GM18867 (cell line): Measurements from ENCODE around the gene APBB2.
"Not testable (repeated sequence)": the region's sequence is repeated elsewhere in the genome, so short reads cannot be mapped to it uniquely, and the experiment has no call there.

Experiments used
- ATAC-seq: cut with Tn5 transposase; IDR thresholded peaks from one replicate; pipeline ENCODE4 v1.9.1; 2021; ENCODE audit warnings: mild to moderate bottlenecking, moderate library complexity; ENCODE audit not compliant: unreplicated experiment

The APBB2 gene

GRCh38 chr4:40916880-40917279, 297.5 kb downstream of the APBB2 start:
- peak; percentile 87 for ATAC-seq

GRCh38 chr4:40916218-40916555, 298.2 kb downstream of the APBB2 start:
- no peak for ATAC-seq

- no peak for ATAC-seq
These were observed 298.8 kb downstream of the APBB2 start for GRCh38 chr4:40915318-40916217.

GRCh38 chr4:40912460-40913184, 301.7 kb downstream of the APBB2 start:
- ATAC-seq, result no peak

GRCh38 chr4:40910706-40911105, 303.6 kb downstream of the APBB2 start:
- no peak for ATAC-seq

- no peak for ATAC-seq
These were observed 304.9 kb downstream of the APBB2 start for GRCh38 chr4:40909363-40909876.

- ATAC-seq, result peak; percentile 86
These were observed 305.5 kb downstream of the APBB2 start for GRCh38 chr4:40908702-40909362.

GRCh38 chr4:40908297-40908696, 306.0 kb downstream of the APBB2 start:
- ATAC-seq, result no peak

GRCh38 chr4:40905414-40905813, 308.9 kb downstream of the APBB2 start:
- ATAC-seq, result no peak

- not testable (repeated sequence) for ATAC-seq
These were observed 313.8 kb downstream of the APBB2 start for GRCh38 chr4:40900531-40900930.

- ATAC-seq, result peak; percentile 74
These were observed 316.7 kb downstream of the APBB2 start for GRCh38 chr4:40897557-40898203.

GRCh38 chr4:40890764-40891163, 323.6 kb downstream of the APBB2 start:
- ATAC-seq, result no peak

- ATAC-seq, result no peak
These were observed 324.1 kb downstream of the APBB2 start for GRCh38 chr4:40890199-40890598.

- no peak for ATAC-seq
These were observed 325.4 kb downstream of the APBB2 start for GRCh38 chr4:40888933-40889332.

GRCh38 chr4:40887764-40888131, 326.6 kb downstream of the APBB2 start:
- no peak for ATAC-seq

GRCh38 chr4:40886931-40887763, 327.2 kb downstream of the APBB2 start:
- ATAC-seq, result no peak

GRCh38 chr4:40881851-40882250, 332.5 kb downstream of the APBB2 start:
- ATAC-seq, result no peak

- no peak for ATAC-seq
These were observed 333.2 kb downstream of the APBB2 start for GRCh38 chr4:40881096-40881495.

- ATAC-seq, result no peak
These were observed 335.7 kb downstream of the APBB2 start for GRCh38 chr4:40878548-40879055.

GRCh38 chr4:40877081-40877480, 337.3 kb downstream of the APBB2 start:
- no peak for ATAC-seq
